HepG2 (cell line): ENCODE results near the gene DMPK. TPM values are rescaled to one million over a fixed set of nuclear protein-coding genes. Genes with fewer than 3 reads are reported as not detected.

Experiments used
- ATAC-seq: fragments of 200-7000 bp; cut with Tn5 transposase; 3 replicates; pipeline ENCODE4 v1.9.1; 2020; ENCODE audit warnings: mild to moderate bottlenecking, moderate library complexity
- BruUV-seq: library from RNA; stranded (reverse); fragments of 400-500 nt; replicated peaks from 2 replicates; lab custom pipeline; 2021; lab: Mats Ljungman, UMichigan
- CTCF ChIA-PET: fragments of 300-600 bp; formaldehyde crosslinking; extraction: SDS; loops from one replicate; lab custom pipeline; 2021; ENCODE audit warnings: low total read pairs, inconsistent platforms, low intra/inter-chr PET ratio; lab: Yijun Ruan, JAX
- POLR2A ChIA-PET: fragments of 350-600 bp; sonication (Branson Sonifier 250); formaldehyde crosslinking; loops from one replicate; lab custom pipeline; 2020; ENCODE audit warnings: antibody characterized with exemption, inconsistent platforms; lab: Yijun Ruan, JAX
- DNase-seq: peaks from one replicate; pipeline ENCODE4 v3.0.0-alpha.2; 2015; ENCODE audit warnings: low spot score
- FAIRE-seq: peaks from 3 replicates; lab custom pipeline; 2011; peaks lifted over from hg19 to GRCh38; lab: Jason Lieb, UNC
- H2AFZ ChIP-seq: one replicate; pipeline ENCODE4 v1.6.1; 2011; ENCODE audit warnings: low read length, inconsistent platforms
- H3K27ac ChIP-seq: fragments of 300-600 bp; 3 replicates; pipeline ENCODE4 v1.8.0; 2011; ENCODE audit warnings: mixed run types, mild to moderate bottlenecking, mixed read lengths, low read length, inconsistent platforms; ENCODE audit not compliant: insufficient read depth; ENCODE audit errors: extremely low read length
- H3K27me3 ChIP-seq, 2 experiments: fragments of 200-600 bp in 1 of 2; 2 replicates in 1 of 2; 3 replicates in 1 of 2; pipeline versions ENCODE4 v1.6.0 to v1.8.0; 2011; ENCODE audit warnings: low read length in 2 of 2, mild to moderate bottlenecking in 2 of 2, moderate library complexity in 2 of 2, inconsistent platforms in 1 of 2; ENCODE audit not compliant: insufficient read depth in 2 of 2, control insufficient read depth in 1 of 2
- H3K36me3 ChIP-seq, 2 experiments: fragments of 200-600 bp in 1 of 2; replicated peaks in 1 of 2; 2 replicates in 1 of 2; 3 replicates in 1 of 2; pipeline versions ENCODE4 v1.5.1 to v1.8.0; 2011; ENCODE audit warnings: low read length in 2 of 2, inconsistent platforms in 1 of 2; ENCODE audit not compliant: insufficient read depth in 2 of 2, control insufficient read depth in 1 of 2
- H3K4me1 ChIP-seq: 2 replicates; pipeline ENCODE4 v1.5.1; 2012; ENCODE audit warnings: low read length, inconsistent platforms; ENCODE audit not compliant: insufficient read depth
- H3K4me2 ChIP-seq: 2 replicates; pipeline ENCODE4 v1.6.0; 2011; ENCODE audit warnings: low read depth, low read length, inconsistent platforms
- H3K4me3 ChIP-seq, 3 experiments: fragments of 200-600 bp in 1 of 3; sonication (generic), shearing (Covaris generic) in 1 of 3; replicated peaks in 1 of 3; 2 replicates each; pipeline ENCODE4 v1.5.1; 2011 to 2016; ENCODE audit warnings: low read length in 3 of 3, inconsistent platforms in 2 of 3, low read depth in 2 of 3, mild to moderate bottlenecking in 2 of 3, control low read depth in 1 of 3, mixed read lengths in 1 of 3; ENCODE audit not compliant: insufficient read depth in 1 of 3
- H3K79me2 ChIP-seq: one replicate; pipeline ENCODE4 v1.6.1; 2011; ENCODE audit warnings: low read length, inconsistent platforms; ENCODE audit not compliant: insufficient read depth
- H3K9ac ChIP-seq: 2 replicates; pipeline ENCODE4 v1.6.0; 2011; ENCODE audit warnings: mild to moderate bottlenecking, low read depth, low read length, inconsistent platforms; ENCODE audit not compliant: insufficient read depth
- H3K9me3 ChIP-seq: 2 replicates; pipeline ENCODE4 v1.5.1; 2012; ENCODE audit warnings: mild to moderate bottlenecking, low read length
- H4K20me1 ChIP-seq: 2 replicates; pipeline ENCODE4 v1.6.0; 2011; ENCODE audit warnings: inconsistent platforms, mild to moderate bottlenecking, low read length, moderate library complexity; ENCODE audit not compliant: insufficient read depth
- AGO2 ChIP-seq: fragments of 200-400 bp; formaldehyde crosslinking; optimal IDR thresholded peaks from 2 replicates; pipeline ENCODE3; 2017; ENCODE audit warnings: mild to moderate bottlenecking, low read depth, low read length, moderate library complexity
- HIVEP1 ChIP-seq: sonication (generic); formaldehyde crosslinking; IDR thresholded peaks from 2 replicates; pipeline ENCODE4 v1.4.0; 2020; ENCODE audit warnings: mild to moderate bottlenecking, missing genetic modification reagents
- ZFP36L1 ChIP-seq: sonication (generic); formaldehyde crosslinking; IDR thresholded peaks from 2 replicates; pipeline ENCODE4 v1.8.0; 2022; ENCODE audit warnings: mild to moderate bottlenecking, missing genetic modification reagents, moderate library complexity
- ZNF263 ChIP-seq: sonication (generic); formaldehyde crosslinking; IDR thresholded peaks from 2 replicates; pipeline ENCODE4 v1.4.0; 2020; ENCODE audit warnings: missing genetic modification reagents
- WGBS: methylation state at CpG from one replicate; pipeline ENCODE4 v1.1.6; 2017; ENCODE audit warnings: low lambda C conversion rate; 5-methylcytosine and 5-hydroxymethylcytosine counted together
- in situ Hi-C: cut with HindIII; loops from 2 replicates; pipeline ENCODE4 v1.10.0; 2017; ENCODE audit warnings: low pct_unique_long_range_greater_than_20kb; ENCODE audit not compliant: extremely low pct_ligation_motif_present
- intact Hi-C: fragments of 100-400 bp; cut with micrococcal nuclease; formaldehyde crosslinking; loops from one replicate; pipeline ENCODE4 v1.10.0; 2022; ENCODE audit not compliant: unreplicated experiment
- polyA plus RNA-seq, 8 experiments: library from polyadenylated mRNA; depleted of rRNA in 3 of 8; stranded (reverse) in 7 of 8; unstranded in 1 of 8; fragments of >200 nt; fragmentation: Illumina TruSeq in 4 of 8; extraction: Trizol in 4 of 8; gene quantifications; 2 replicates each; pipeline versions ENCODE4 v1.2.1 to v1.2.3, GENCODE V29; 2011 to 2016; ENCODE audit warnings: low read depth in 4 of 8, missing spikeins in 1 of 8, mixed read lengths in 1 of 8; ENCODE audit not compliant: insufficient read depth in 1 of 8
- total RNA-seq, 5 experiments: library from RNA; depleted of rRNA; stranded (reverse); fragments of >200 nt; fragmentation: Illumina TruSeq; extraction: Trizol; gene quantifications; 2 replicates each; pipeline ENCODE4 v1.2.3, GENCODE V29; 2016; ENCODE audit warnings: low read depth in 1 of 5
- TF ChIP-seq, protein P1 (sequence below): sonication (generic); formaldehyde crosslinking; IDR thresholded peaks from 2 replicates; pipeline ENCODE4 v1.4.0; 2020; ENCODE audit warnings: mild to moderate bottlenecking, missing genetic modification reagents, borderline replicate concordance

Gene DMPK
- total and polyA plus RNA-seq, 2 of the 13 experiments (the other 11 are each of a cell fraction or from before 2014, with no cell fraction given), result 5.3 to 8.8 TPM

DNA sequence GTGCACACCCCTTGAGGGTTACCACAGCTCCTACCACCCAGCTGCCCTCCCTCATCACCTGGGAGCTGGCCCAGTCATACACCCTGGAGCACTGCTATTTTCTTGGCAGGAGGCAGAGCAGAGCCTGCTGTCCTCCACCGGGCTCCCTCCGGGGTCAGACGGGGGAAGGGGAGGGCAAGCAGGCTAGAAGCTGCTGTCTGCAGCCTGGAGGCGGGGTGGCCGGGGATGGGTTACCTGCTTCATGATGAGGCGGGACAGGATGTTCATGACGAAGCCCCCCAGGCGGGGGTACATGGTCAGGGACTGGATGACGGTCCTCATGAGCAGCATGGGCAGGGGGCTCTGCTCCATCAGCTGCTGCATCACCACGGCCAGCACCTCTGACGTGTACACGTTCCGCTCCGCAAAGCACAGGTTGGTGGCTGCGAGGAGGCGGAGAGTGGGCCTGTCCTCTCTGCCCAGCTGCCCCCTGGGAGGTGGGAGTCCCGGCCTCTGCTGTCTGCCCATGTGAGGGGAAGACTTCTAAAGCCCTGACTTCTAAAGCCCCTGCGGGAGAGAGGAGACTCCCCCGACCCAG, 35.5 kb upstream of the DMPK start:
- TF ChIP-seq, protein P1, sequence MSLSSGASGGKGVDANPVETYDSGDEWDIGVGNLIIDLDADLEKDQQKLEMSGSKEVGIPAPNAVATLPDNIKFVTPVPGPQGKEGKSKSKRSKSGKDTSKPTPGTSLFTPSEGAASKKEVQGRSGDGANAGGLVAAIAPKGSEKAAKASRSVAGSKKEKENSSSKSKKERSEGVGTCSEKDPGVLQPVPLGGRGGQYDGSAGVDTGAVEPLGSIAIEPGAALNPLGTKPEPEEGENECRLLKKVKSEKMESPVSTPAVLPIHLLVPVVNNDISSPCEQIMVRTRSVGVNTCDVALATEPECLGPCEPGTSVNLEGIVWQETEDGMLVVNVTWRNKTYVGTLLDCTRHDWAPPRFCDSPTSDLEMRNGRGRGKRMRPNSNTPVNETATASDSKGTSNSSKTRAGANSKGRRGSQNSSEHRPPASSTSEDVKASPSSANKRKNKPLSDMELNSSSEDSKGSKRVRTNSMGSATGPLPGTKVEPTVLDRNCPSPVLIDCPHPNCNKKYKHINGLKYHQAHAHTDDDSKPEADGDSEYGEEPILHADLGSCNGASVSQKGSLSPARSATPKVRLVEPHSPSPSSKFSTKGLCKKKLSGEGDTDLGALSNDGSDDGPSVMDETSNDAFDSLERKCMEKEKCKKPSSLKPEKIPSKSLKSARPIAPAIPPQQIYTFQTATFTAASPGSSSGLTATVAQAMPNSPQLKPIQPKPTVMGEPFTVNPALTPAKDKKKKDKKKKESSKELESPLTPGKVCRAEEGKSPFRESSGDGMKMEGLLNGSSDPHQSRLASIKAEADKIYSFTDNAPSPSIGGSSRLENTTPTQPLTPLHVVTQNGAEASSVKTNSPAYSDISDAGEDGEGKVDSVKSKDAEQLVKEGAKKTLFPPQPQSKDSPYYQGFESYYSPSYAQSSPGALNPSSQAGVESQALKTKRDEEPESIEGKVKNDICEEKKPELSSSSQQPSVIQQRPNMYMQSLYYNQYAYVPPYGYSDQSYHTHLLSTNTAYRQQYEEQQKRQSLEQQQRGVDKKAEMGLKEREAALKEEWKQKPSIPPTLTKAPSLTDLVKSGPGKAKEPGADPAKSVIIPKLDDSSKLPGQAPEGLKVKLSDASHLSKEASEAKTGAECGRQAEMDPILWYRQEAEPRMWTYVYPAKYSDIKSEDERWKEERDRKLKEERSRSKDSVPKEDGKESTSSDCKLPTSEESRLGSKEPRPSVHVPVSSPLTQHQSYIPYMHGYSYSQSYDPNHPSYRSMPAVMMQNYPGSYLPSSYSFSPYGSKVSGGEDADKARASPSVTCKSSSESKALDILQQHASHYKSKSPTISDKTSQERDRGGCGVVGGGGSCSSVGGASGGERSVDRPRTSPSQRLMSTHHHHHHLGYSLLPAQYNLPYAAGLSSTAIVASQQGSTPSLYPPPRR (CRISPR knock-in tag), result no peak
- TF ChIP-seq ZFP36L1 (CRISPR knock-in tag) (no peak), HIVEP1 (CRISPR knock-in tag) (peak; percentile 3; the same call in 1 of the 2 replicates), AGO2 (peak; percentile 52), ZNF263 (CRISPR knock-in tag) (0 out of 2 replicates have a peak, but pooled peaks have one; percentile 30)
- H3K27ac ChIP-seq, result no peak overlapping the region
- POLR2A ChIA-PET, result interaction anchor here (1.1 to 1.9 kb wide), 3 partner anchors 10 to 64 kb away, joined by 5 to 15 read pairs (median 13); partner anchors contain the start of genes FOXA3 and SYMPK
- peaks cover 10 to 22% of the 10 kb centered on the region in 2 experiments for H3K36me3 ChIP-seq
- H3K4me3 ChIP-seq, result no peak overlapping the region
- CTCF ChIA-PET, result interaction anchor here (1.2 to 2.6 kb wide), 3 partner anchors 66 to 260 kb away, joined by 6 to 50 read pairs (median 6); partner anchors contain the start of gene IRF2BP1
- FAIRE-seq, result no peak
- H3K79me2 ChIP-seq, result no peaks in the 10 kb centered on the region
- BruUV-seq, result no TSS peak
- in situ Hi-C loops, result loop anchor here (10.0 kb wide), 1 partner anchor 197 kb away; no protein-coding TSS in a partner anchor
- H3K27me3 ChIP-seq, result no peaks in the 10 kb centered on the region
- H3K4me2 ChIP-seq, result no peak overlapping the region
- H4K20me1 ChIP-seq, result no peaks in the 10 kb centered on the region
- H3K9ac ChIP-seq, result no peak overlapping the region
- no peak overlapping the region for H2AFZ ChIP-seq
- no peaks in the 10 kb centered on the region for H3K9me3 ChIP-seq
- WGBS, result 79% methylated on average over 3 of the region's 19 CpGs
- intact Hi-C loops, result loop anchor here (1.0 to 5.0 kb wide), 4 partner anchors 46 to 259 kb away; partner anchors contain the start of gene FOXA3
- H3K4me1 ChIP-seq, result no peaks in the 10 kb centered on the region
- no peak for DNase-seq
- ATAC-seq, result no peak; the same call in 2 of the 3 replicates
